Activated B cell treated with CpG ODN at 0.5 μM for 24 hours (primary cell): ENCODE data around the gene OR9Q2. TPM values are rescaled to one million over a fixed set of nuclear protein-coding genes. Genes with fewer than 3 reads are reported as not detected.

Source experiments
- ATAC-seq: fragments of 200-7000 bp; cut with Tn5 transposase; one replicate; pipeline ENCODE4 v1.10.0; 2021; ENCODE audit warnings: low read depth, mild to moderate bottlenecking, moderate library complexity
- CTCF ChIA-PET: fragments of 350-600 bp; sonication (Branson Sonifier 250); formaldehyde crosslinking; loops from one replicate; lab custom pipeline; 2021; ENCODE audit warnings: antibody characterized with exemption; lab: Charles Lee
- POLR2A ChIA-PET: fragments of 350-600 bp; sonication (Branson Sonifier 250); formaldehyde crosslinking; loops from one replicate; lab custom pipeline; 2021; ENCODE audit warnings: antibody characterized with exemption; lab: Charles Lee
- DNase-seq: peaks from one replicate; pipeline ENCODE4 v3.0.0; 2022
- H3K27ac Mint-ChIP-seq: one replicate; pipeline ENCODE4 v1.8.0; 2020; ENCODE audit warnings: mixed read lengths
- H3K27me3 Mint-ChIP-seq: one replicate; pipeline ENCODE4 v1.8.0; 2021; ENCODE audit warnings: mixed read lengths
- H3K36me3 Mint-ChIP-seq: one replicate; pipeline ENCODE4 v1.8.0; 2021; ENCODE audit warnings: low read depth, mixed read lengths
- H3K4me1 Mint-ChIP-seq: one replicate; pipeline ENCODE4 v1.8.0; 2021; ENCODE audit warnings: mixed read lengths
- H3K4me3 Mint-ChIP-seq: one replicate; pipeline ENCODE4 v1.8.0; 2020; ENCODE audit warnings: mild to moderate bottlenecking, mixed read lengths
- H3K9me3 Mint-ChIP-seq: one replicate; pipeline ENCODE4 v1.8.0; 2020; ENCODE audit warnings: mixed read lengths
- intact Hi-C: fragments of 100-400 bp; cut with micrococcal nuclease; formaldehyde crosslinking; loops from one replicate; pipeline ENCODE4 v1.15.1; 2024
- total RNA-seq: library from RNA; stranded (reverse); gene quantifications from 2 replicates; pipeline ENCODE4 v1.2.3, GENCODE V29; 2022
- TF ChIP-seq, protein P1 (sequence below): fragments of 200-600 bp; IDR thresholded peaks from one replicate; pipeline ENCODE4 v1.8.0; 2022; ENCODE audit warnings: antibody characterized with exemption, mild to moderate bottlenecking

The OR9Q2 gene
- not detected in 2 replicates for total RNA-seq

GRCh38 chr11:58188770-58189169 lies at the start of gene OR9Q2:
OR9Q2 (plus strand) TSS chr11:58189070; CDS start chr11:58190491, 1,421 bp downstream.
- CTCF ChIA-PET, result no interaction called here
- no peaks in the 10 kb centered on the region for H3K4me1 Mint-ChIP-seq
- no peak for ATAC-seq
- no peaks in the 10 kb centered on the region for H3K27me3 Mint-ChIP-seq
- no peak for DNase-seq
- POLR2A ChIA-PET, result no interaction called here
- no peak within 1 kb of the TSS for H3K4me3 Mint-ChIP-seq
- intact Hi-C loops, result no loop called here
- TF ChIP-seq, protein P1, sequence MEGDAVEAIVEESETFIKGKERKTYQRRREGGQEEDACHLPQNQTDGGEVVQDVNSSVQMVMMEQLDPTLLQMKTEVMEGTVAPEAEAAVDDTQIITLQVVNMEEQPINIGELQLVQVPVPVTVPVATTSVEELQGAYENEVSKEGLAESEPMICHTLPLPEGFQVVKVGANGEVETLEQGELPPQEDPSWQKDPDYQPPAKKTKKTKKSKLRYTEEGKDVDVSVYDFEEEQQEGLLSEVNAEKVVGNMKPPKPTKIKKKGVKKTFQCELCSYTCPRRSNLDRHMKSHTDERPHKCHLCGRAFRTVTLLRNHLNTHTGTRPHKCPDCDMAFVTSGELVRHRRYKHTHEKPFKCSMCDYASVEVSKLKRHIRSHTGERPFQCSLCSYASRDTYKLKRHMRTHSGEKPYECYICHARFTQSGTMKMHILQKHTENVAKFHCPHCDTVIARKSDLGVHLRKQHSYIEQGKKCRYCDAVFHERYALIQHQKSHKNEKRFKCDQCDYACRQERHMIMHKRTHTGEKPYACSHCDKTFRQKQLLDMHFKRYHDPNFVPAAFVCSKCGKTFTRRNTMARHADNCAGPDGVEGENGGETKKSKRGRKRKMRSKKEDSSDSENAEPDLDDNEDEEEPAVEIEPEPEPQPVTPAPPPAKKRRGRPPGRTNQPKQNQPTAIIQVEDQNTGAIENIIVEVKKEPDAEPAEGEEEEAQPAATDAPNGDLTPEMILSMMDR, result no peak
- no peaks in the 10 kb centered on the region for H3K9me3 Mint-ChIP-seq
- no peak within 1 kb of the TSS for H3K27ac Mint-ChIP-seq
- no peaks in the 10 kb centered on the region for H3K36me3 Mint-ChIP-seq

DNA sequence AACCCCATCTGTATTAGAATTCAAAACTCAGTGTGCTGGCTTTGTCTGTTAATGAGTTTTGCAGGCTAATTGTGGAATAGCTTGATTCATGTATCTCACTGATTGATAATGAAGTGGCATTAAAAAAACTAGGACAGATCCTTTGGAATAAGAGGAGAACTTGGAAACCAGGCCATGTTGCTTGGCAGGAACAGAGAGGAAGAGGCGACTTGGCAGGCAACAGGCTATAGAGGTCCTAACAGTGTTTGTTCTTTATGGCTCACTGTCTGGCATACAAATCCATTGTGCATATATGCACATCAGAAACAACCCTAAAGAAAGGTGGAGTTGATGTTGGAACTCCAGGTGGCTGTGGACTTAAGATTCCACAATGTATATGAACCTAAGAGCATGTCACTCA lies 46.1 kb upstream of the OR9Q2 start:
- intact Hi-C loops, result no loop called here
- ATAC-seq, result no peak
- ChIA-PET POLR2A (no interaction called here), CTCF (no interaction called here)
- H3K36me3 Mint-ChIP-seq, result no peaks in the 10 kb centered on the region
- H3K4me1 Mint-ChIP-seq, result no peaks in the 10 kb centered on the region
- H3K4me3 Mint-ChIP-seq, result no peak overlapping the region
- DNase-seq, result no peak
- H3K27ac Mint-ChIP-seq, result no peak overlapping the region
- TF ChIP-seq, protein P1, result no peak
- peaks cover 3% of the 10 kb centered on the region for H3K9me3 Mint-ChIP-seq
- H3K27me3 Mint-ChIP-seq, result peaks cover 2% of the 10 kb centered on the region

DNA sequence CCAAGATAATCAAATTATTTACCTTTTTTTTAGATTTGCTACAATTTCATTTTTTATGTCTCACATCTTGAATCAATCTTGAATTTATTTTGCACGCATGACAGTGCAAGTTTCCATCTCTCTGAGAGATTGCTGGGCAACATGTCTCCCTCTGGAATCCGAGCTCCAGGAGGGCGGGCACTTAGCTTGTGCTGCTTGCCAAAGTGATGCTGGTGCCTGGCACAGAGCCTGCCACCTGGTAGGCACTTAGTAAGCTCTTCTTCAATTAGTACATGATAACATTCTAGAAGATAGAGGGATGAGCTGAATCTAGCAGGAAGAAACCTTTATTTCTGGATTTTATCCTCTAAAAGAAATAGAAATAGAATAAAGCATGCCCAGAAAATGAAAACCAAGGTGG lies 36.1 kb upstream of the OR9Q2 start:
- POLR2A ChIA-PET, result no interaction called here
- intact Hi-C loops, result no loop called here
- no peak for DNase-seq

GRCh38 chr11:58164389-58164788 lies 24.5 kb upstream of the OR9Q2 start:
- no peak for DNase-seq
- Mint-ChIP-seq H3K4me3 (no peak overlapping the region), H3K27ac (no peak overlapping the region), H3K36me3 (no peaks in the 10 kb centered on the region), H3K27me3 (peaks cover 2% of the 10 kb centered on the region), H3K9me3 (peaks cover 7% of the 10 kb centered on the region), H3K4me1 (no peaks in the 10 kb centered on the region)
- CTCF ChIA-PET, result no interaction called here
- intact Hi-C loops, result no loop called here
- TF ChIP-seq, protein P1, result no peak
- POLR2A ChIA-PET, result no interaction called here
- ATAC-seq, result no peak

More for the DNA sequence above, 36.1 kb upstream of the OR9Q2 start:
- H3K4me3 Mint-ChIP-seq, result no peak overlapping the region
- no peaks in the 10 kb centered on the region for H3K9me3 Mint-ChIP-seq
- CTCF ChIA-PET, result no interaction called here
- no peak overlapping the region for H3K27ac Mint-ChIP-seq
- TF ChIP-seq, protein P1, result no peak
- peaks cover 5% of the 10 kb centered on the region for H3K27me3 Mint-ChIP-seq
- no peaks in the 10 kb centered on the region for H3K4me1 Mint-ChIP-seq
- ATAC-seq, result no peak
- H3K36me3 Mint-ChIP-seq, result no peaks in the 10 kb centered on the region

DNA sequence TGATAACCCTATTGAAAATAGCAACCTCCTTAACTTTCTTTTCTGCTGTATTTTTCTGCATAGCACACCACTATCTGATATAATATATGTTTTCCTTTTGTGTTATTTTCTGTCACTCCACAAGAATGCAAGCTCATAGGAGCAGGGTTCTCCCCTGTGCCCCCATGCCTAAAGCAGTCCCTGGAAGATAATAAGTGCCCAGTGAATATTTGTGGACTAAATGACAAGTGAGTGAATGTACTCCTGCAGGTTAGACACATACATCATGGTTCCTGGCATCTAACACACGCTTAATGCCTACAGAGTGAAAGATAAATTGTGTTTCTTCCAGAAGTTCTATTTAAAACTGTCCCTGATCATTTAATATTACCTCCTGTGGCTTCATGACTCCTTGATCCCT lies 23.9 kb upstream of the OR9Q2 start:
- DNase-seq, result no peak
- no peak for ATAC-seq
- Mint-ChIP-seq H3K36me3 (no peaks in the 10 kb centered on the region), H3K27ac (no peak overlapping the region), H3K4me1 (no peaks in the 10 kb centered on the region), H3K4me3 (no peak overlapping the region), H3K27me3 (peaks cover 2% of the 10 kb centered on the region), H3K9me3 (peaks cover 4% of the 10 kb centered on the region)
- TF ChIP-seq, protein P1, result no peak
- ChIA-PET CTCF (no interaction called here), POLR2A (no interaction called here)
- intact Hi-C loops, result no loop called here
